LNCAP (cell line): ENCODE results near the gene QRSL1.

Experiments
- CTCF ChIP-seq: fragments of 450-650 bp; IDR thresholded peaks from 2 replicates; pipeline ENCODE4 v1.5.1; 2017; ENCODE audit warnings: mild to moderate bottlenecking

QRSL1 gene

GRCh38 chr6:106692112-106692818 lies 62.9 kb downstream of the QRSL1 start:
- TF ChIP-seq CTCF: no peak

GRCh38 chr6:106692819-106693208 lies 63.4 kb downstream of the QRSL1 start:
- no peak for TF ChIP-seq CTCF

- TF ChIP-seq CTCF: no peak
Measured at GRCh38 chr6:106693418-106693817, 64.0 kb downstream of the QRSL1 start.

GRCh38 chr6:106694343-106694742 lies 65.0 kb downstream of the QRSL1 start:
- TF ChIP-seq CTCF: no peak

- no peak for TF ChIP-seq CTCF
Measured at GRCh38 chr6:106700581-106700980, 71.2 kb downstream of the QRSL1 start.

GRCh38 chr6:106702046-106702445 lies 72.7 kb downstream of the QRSL1 start:
- no peak for TF ChIP-seq CTCF

GRCh38 chr6:106702451-106703110 lies 73.2 kb downstream of the QRSL1 start:
- no peak for TF ChIP-seq CTCF
